AG10803 (cell line): ENCODE measurements around the gene TERB1.

ENCODE experiments used
- DNase-seq: peaks from one replicate; pipeline ENCODE4 v3.0.0; 2010; ENCODE audit warnings: low read depth
- H3K4me3 ChIP-seq: 2 replicates; pipeline ENCODE4 v1.5.1; 2011; ENCODE audit warnings: mild to moderate bottlenecking, low read length, control low read depth
- CTCF ChIP-seq: conservative IDR thresholded peaks from 2 replicates; pipeline ENCODE4 v1.5.1; 2011; ENCODE audit warnings: mild to moderate bottlenecking, low read length, control low read depth, inconsistent platforms

TERB1 gene

DNA sequence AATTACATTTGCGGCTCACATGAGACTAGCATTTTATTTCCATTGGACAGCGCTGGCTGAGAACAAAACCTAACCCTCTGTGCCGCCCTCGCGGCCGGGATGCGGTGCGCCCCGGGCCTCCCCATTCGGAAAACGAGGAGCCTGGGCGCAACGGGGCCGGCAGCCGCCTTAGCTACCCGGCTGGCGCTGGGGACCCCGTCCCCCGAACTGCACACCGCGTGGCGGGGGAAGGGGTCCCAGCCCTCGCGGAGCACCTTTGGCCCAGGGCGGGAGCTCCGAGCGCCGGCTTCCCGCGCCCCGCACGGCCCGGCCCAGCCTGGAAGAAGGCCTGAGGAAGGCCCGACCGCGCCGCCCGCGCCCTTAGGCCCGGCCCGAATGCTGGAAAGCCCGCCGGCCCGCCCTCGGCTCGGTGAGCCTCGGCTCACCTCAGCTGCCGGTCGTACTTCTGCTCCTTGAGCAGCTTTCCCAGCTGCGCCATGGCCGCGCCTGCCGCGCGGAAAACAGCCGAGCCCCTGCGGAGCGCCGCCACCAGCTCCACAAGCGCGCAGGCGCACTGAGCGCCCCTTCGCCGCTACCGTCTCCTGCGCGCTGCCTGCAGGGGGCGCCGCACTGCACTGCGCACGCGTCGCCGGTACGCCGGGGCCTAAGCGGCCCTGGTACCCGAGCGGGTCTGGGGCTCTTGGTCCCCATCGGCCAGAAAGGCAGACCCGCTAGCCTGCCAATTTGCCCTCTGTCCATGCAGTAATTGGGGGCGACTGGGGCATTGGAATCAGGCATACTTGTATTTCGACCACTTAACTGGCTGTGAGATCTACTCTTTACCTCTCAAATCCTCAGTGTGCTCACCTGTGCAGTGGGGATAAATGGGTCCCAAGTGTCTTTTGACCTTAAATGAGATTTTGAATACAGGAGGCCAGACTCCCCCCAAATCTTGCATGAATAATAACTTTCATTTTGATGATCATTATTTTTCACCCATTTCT, 29.3 kb upstream of the TERB1 start, which contains the start of gene NAE1:
NAE1 (minus strand) TSS at position 555 of the 983 bp plus-strand sequence; CDS start at position 478, 77 bp downstream.
- TF ChIP-seq CTCF = peak; percentile 68
- peak within 1 kb of the TSS; percentile 68 for H3K4me3 ChIP-seq
- peak; percentile 77 for DNase-seq

DNA sequence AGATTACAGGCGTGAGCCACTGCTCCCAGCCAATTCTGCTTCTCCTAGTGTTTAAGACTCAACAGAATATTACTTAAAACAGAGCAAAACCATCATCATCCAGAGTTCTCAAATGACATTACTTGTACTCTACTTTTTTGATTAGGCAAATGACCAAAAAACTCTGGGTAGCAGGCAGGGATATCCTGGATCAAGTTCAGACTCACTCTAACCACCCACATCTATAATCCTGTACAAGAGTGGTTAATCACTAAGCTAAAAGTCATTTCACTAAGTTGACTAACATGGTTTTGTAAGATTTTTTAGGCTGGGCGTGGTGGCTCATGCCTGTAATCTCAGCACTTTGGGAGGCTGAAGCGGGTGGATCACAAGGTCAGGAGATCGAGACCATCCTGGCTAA, 22.6 kb upstream of the TERB1 start:
- no peak for DNase-seq
- H3K4me3 ChIP-seq = no peak overlapping the region
- TF ChIP-seq CTCF = no peak

GRCh38 chr16:66814734-66815133, 13.3 kb upstream of the TERB1 start:
- H3K4me3 ChIP-seq = no peak overlapping the region
- no peak for TF ChIP-seq CTCF
- no peak for DNase-seq

DNA sequence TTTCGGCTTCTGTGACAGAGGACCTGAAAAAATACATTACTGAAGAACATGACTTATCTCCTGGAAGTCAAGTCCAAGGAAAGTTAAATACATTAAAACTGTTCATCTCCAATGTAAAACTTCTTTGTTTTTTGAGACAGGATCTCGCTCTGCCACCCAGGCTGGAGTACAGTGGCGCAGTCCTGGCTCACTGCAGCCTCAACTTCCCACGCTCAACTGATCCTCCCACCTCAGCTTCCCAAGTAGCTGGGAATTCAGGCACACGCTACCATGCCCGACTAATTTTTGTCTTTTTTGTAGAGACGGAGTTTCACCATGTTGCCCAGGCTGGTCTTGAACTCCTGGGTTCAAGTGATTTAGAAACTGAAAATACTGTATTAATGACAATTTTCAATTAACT, 9.7 kb upstream of the TERB1 start:
- DNase-seq = no peak
- no peak for TF ChIP-seq CTCF
- no peak overlapping the region for H3K4me3 ChIP-seq

- no peak for DNase-seq
- TF ChIP-seq CTCF = no peak
Measured at GRCh38 chr16:66810391-66810790, 9.0 kb upstream of the TERB1 start.

GRCh38 chr16:66809765-66810164, 8.4 kb upstream of the TERB1 start:
- no peak for TF ChIP-seq CTCF
- H3K4me3 ChIP-seq = no peak overlapping the region
- no peak for DNase-seq

More at GRCh38 chr16:66810391-66810790, 9.0 kb upstream of the TERB1 start:
- no peak overlapping the region for H3K4me3 ChIP-seq

DNA sequence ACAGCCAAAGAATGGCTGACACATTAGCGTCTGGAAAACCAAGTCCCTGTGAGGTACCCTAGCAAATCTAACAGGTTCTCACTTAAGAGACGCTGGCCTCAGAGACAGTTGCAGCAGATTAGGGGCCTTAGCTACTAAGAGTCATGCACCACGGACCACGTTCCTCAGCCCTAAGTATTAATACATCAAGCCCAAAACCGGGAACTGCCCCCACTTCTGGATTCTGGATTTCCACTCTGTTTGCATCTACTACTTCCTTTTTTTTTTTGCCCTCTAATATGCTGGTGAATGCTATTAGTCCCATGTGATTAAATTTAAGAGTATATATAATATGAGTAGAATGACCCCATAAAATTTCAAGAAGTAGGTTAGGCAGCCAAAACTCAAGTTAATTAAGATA, 775 bp upstream of the TERB1 start:
- no peak overlapping the region for H3K4me3 ChIP-seq
- DNase-seq = no peak
- no peak for TF ChIP-seq CTCF
